CD8-positive, alpha-beta memory T cell (primary cell): Measurements from ENCODE around the gene CEP85. TPM values are rescaled to one million over a fixed set of nuclear protein-coding genes. Genes with fewer than 3 reads are reported as not detected.

Source experiments
- CTCF ChIA-PET: fragments of 350-600 bp; sonication (Branson Sonifier 250); formaldehyde crosslinking; loops from one replicate; lab custom pipeline; 2021; ENCODE audit warnings: antibody characterized with exemption; lab: Charles Lee
- POLR2A ChIA-PET: fragments of 350-600 bp; sonication (Branson Sonifier 250); formaldehyde crosslinking; loops from one replicate; lab custom pipeline; 2021; ENCODE audit warnings: antibody characterized with exemption; lab: Charles Lee
- DNase-seq, 5 donors: peaks; one replicate each; pipeline versions ENCODE4 v3.0.0 to v3.0.0-alpha.2; 2020 to 2022; ENCODE audit warnings: mixed read lengths in 1 of 5
- H3K27ac ChIP-seq: one replicate; pipeline ENCODE4 v1.7.0; 2013; ENCODE audit warnings: low read depth, mild to moderate bottlenecking, low read length, moderate library complexity
- H3K27me3 ChIP-seq: 2 replicates; pipeline ENCODE4 v1.7.0; 2013; ENCODE audit warnings: low read length, mild to moderate bottlenecking; ENCODE audit not compliant: insufficient read depth, poor library complexity, severe bottlenecking
- H3K36me3 ChIP-seq: 2 replicates; pipeline ENCODE4 v1.7.0; 2013; ENCODE audit warnings: mild to moderate bottlenecking, low read length, moderate library complexity; ENCODE audit not compliant: insufficient read depth
- H3K4me1 ChIP-seq: 2 replicates; pipeline ENCODE4 v1.7.0; 2013; ENCODE audit warnings: mild to moderate bottlenecking, low read length, moderate library complexity; ENCODE audit not compliant: insufficient read depth
- H3K4me3 ChIP-seq: 2 replicates; pipeline ENCODE4 v1.7.0; 2013; ENCODE audit warnings: mild to moderate bottlenecking, low read length
- H3K9me3 ChIP-seq: 2 replicates; pipeline ENCODE4 v1.7.0; 2013; ENCODE audit warnings: mild to moderate bottlenecking, low read length
- H3K27ac Mint-ChIP-seq, 8 donors: one replicate each; pipeline ENCODE4 v1.8.0; 2020 to 2021; ENCODE audit warnings: mixed read lengths in 8 of 8, mild to moderate bottlenecking in 6 of 8, inconsistent platforms in 3 of 8, moderate library complexity in 3 of 8
- H3K27me3 Mint-ChIP-seq, 2 donors: one replicate each; pipeline ENCODE4 v1.8.0; 2020 to 2021; ENCODE audit warnings: mixed read lengths in 2 of 2, mild to moderate bottlenecking in 1 of 2, moderate library complexity in 1 of 2
- H3K36me3 Mint-ChIP-seq, 3 donors: one replicate each; pipeline ENCODE4 v1.8.0; 2020 to 2021; ENCODE audit warnings: mixed read lengths in 3 of 3, inconsistent platforms in 1 of 3, mild to moderate bottlenecking in 1 of 3
- H3K4me1 Mint-ChIP-seq, 3 donors: one replicate each; pipeline ENCODE4 v1.8.0; 2020 to 2021; ENCODE audit warnings: mixed read lengths in 3 of 3, inconsistent platforms in 1 of 3, mild to moderate bottlenecking in 1 of 3
- H3K4me3 Mint-ChIP-seq, 7 donors: one replicate each; pipeline ENCODE4 v1.8.0; 2020 to 2021; ENCODE audit warnings: mixed read lengths in 7 of 7, mild to moderate bottlenecking in 6 of 7, moderate library complexity in 4 of 7, inconsistent platforms in 2 of 7
- H3K9me3 Mint-ChIP-seq, 5 donors: one replicate each; pipeline ENCODE4 v1.8.0; 2020 to 2022; ENCODE audit warnings: mixed read lengths in 5 of 5, mild to moderate bottlenecking in 3 of 5, moderate library complexity in 2 of 5, inconsistent platforms in 1 of 5
- polyA plus RNA-seq: library from polyadenylated mRNA; unstranded; fragments of 300-500 nt; fragmentation: Illumina TruSeq; gene quantifications from one replicate; pipeline ENCODE4 v1.2.3, GENCODE V29; 2021
- total RNA-seq, 2 experiments: library from RNA; stranded (reverse); gene quantifications; one replicate each; pipeline ENCODE4 v1.2.3, GENCODE V29; 2021

CEP85 gene
- total and polyA plus RNA-seq, 3 experiments from 2014 or later, result 7.7 to 29.7 (median 28.8) TPM

- Histone ChIP-seq H3K4me3 (peak overlapping the region; percentile 26), H3K9me3 (no peaks in the 10 kb centered on the region), H3K27me3 (no peaks in the 10 kb centered on the region), H3K36me3 (no peaks in the 10 kb centered on the region), H3K4me1 (peaks cover 97% of the 10 kb centered on the region), H3K27ac (peak overlapping the region; percentile 60)
- Mint-ChIP-seq H3K4me3 (peak overlapping the region; percentile 32 to 85 (median 77)), H3K9me3 (no peaks in the 10 kb centered on the region), H3K27me3 (no peaks in the 10 kb centered on the region), H3K4me1 (peaks cover 87 to 99% (median 94%) of the 10 kb centered on the region in 3 donors), H3K27ac (peak overlapping the region; percentile 92 to 99 (median 98)), H3K36me3 (peaks cover 0 to 17% (median 2%) of the 10 kb centered on the region in 3 donors)
- ChIA-PET POLR2A (interaction anchor here (0.9 to 10.6 kb wide), 6 partner anchors 9 to 91 kb away, joined by 3 to 287 read pairs (median 18); partner anchors contain the start of genes CD52, SH3BGRL3 and UBXN11), CTCF (interaction anchor here (1.4 to 21.9 kb wide), 13 partner anchors 8 to 129 kb away, joined by 3 to 840 read pairs (median 12); partner anchors contain the start of genes CD52, CEP85, SH3BGRL3 and UBXN11)
- no peak for DNase-seq
Observed at GRCh38 chr1:26287811-26288210, 53.8 kb downstream of the CEP85 start.

GRCh38 chr1:26288311-26288941, 54.4 kb downstream of the CEP85 start:
- Mint-ChIP-seq H3K27ac (peak overlapping the region; percentile 92 to 99 (median 98)), H3K4me1 (peaks cover 83 to 97% (median 87%) of the 10 kb centered on the region in 3 donors), H3K4me3 (peak overlapping the region; percentile 43 to 85 (median 77)), H3K36me3 (peaks cover 0 to 11% (median 2%) of the 10 kb centered on the region in 3 donors), H3K9me3 (no peaks in the 10 kb centered on the region), H3K27me3 (no peaks in the 10 kb centered on the region)
- Histone ChIP-seq H3K9me3 (no peaks in the 10 kb centered on the region), H3K27ac (peak overlapping the region; percentile 60), H3K36me3 (no peaks in the 10 kb centered on the region), H3K27me3 (no peaks in the 10 kb centered on the region), H3K4me1 (peaks cover 95% of the 10 kb centered on the region), H3K4me3 (peak overlapping the region; percentile 23)
- DNase-seq, result peak in 2 of 5 donors; percentile 30 to 73
- CTCF ChIA-PET, result interaction anchor here (0.9 to 21.9 kb wide), 18 partner anchors 9 to 129 kb away, joined by 3 to 840 read pairs (median 7); partner anchors contain the start of genes CD52, CEP85, SH3BGRL3 and UBXN11
- POLR2A ChIA-PET, result interaction anchor here (0.6 to 10.6 kb wide), 14 partner anchors 9 to 136 kb away, joined by 3 to 287 read pairs (median 4); partner anchors contain the start of genes CD52, SH3BGRL3 and UBXN11

- H3K4me1 Mint-ChIP-seq, result peaks cover 74 to 87% (median 78%) of the 10 kb centered on the region in 3 donors
- H3K27me3 ChIP-seq, result no peaks in the 10 kb centered on the region
- no peaks in the 10 kb centered on the region for H3K9me3 Mint-ChIP-seq
- ChIA-PET CTCF (interaction anchor here (0.9 to 21.9 kb wide), 17 partner anchors 8 to 128 kb away, joined by 3 to 840 read pairs (median 7); partner anchors contain the start of genes CD52, CEP85, SH3BGRL3 and UBXN11), POLR2A (interaction anchor here (0.6 to 10.6 kb wide), 11 partner anchors 8 to 89 kb away, joined by 3 to 287 read pairs (median 4); partner anchors contain the start of genes CD52, SH3BGRL3 and UBXN11)
- no peaks in the 10 kb centered on the region for H3K36me3 ChIP-seq
- H3K36me3 Mint-ChIP-seq, result peaks cover 0 to 4% (median 0%) of the 10 kb centered on the region in 3 donors
- H3K27ac ChIP-seq, result peak overlapping the region; percentile 55
- peak overlapping the region; percentile 47 for H3K4me3 ChIP-seq
- peak overlapping the region; percentile 43 to 85 (median 75) for H3K4me3 Mint-ChIP-seq
- H3K27me3 Mint-ChIP-seq, result no peaks in the 10 kb centered on the region
- H3K4me1 ChIP-seq, result peaks cover 85% of the 10 kb centered on the region
- peak in 2 of 5 donors; percentile 43 to 65 for DNase-seq
- H3K27ac Mint-ChIP-seq, result peak overlapping the region; percentile 92 to 99 (median 98)
- H3K9me3 ChIP-seq, result no peaks in the 10 kb centered on the region
Observed at GRCh38 chr1:26289158-26290059, 55.4 kb downstream of the CEP85 start.

GRCh38 chr1:26290122-26290881, 56.3 kb downstream of the CEP85 start:
- H3K27me3 Mint-ChIP-seq, result no peaks in the 10 kb centered on the region
- peaks cover 68 to 83% (median 76%) of the 10 kb centered on the region in 3 donors for H3K4me1 Mint-ChIP-seq
- Histone ChIP-seq H3K27me3 (no peaks in the 10 kb centered on the region), H3K36me3 (no peaks in the 10 kb centered on the region), H3K4me3 (peak overlapping the region; percentile 47), H3K4me1 (peaks cover 76% of the 10 kb centered on the region), H3K9me3 (no peaks in the 10 kb centered on the region), H3K27ac (peak overlapping the region; percentile 55)
- no peaks in the 10 kb centered on the region for H3K9me3 Mint-ChIP-seq
- peak overlapping the region; percentile 92 to 99 (median 98) for H3K27ac Mint-ChIP-seq
- POLR2A ChIA-PET, result interaction anchor here (0.6 to 10.6 kb wide), 4 partner anchors 11 to 29 kb away, joined by 6 to 287 read pairs (median 28); partner anchors contain the start of genes CD52, SH3BGRL3 and UBXN11
- peak overlapping the region; percentile 43 to 85 (median 74) for H3K4me3 Mint-ChIP-seq
- peak in 2 of 5 donors; percentile 46 to 62 for DNase-seq
- peaks cover 0 to 1% (median 0%) of the 10 kb centered on the region in 3 donors for H3K36me3 Mint-ChIP-seq
- CTCF ChIA-PET, result interaction anchor here (0.8 to 21.9 kb wide), 6 partner anchors 9 to 127 kb away, joined by 3 to 840 read pairs (median 20); partner anchors contain the start of genes CD52 and UBXN11

GRCh38 chr1:26290882-26291261, 56.9 kb downstream of the CEP85 start:
- ChIA-PET CTCF (interaction anchor here (1.9 to 21.9 kb wide), 4 partner anchors 10 to 73 kb away, joined by 5 to 840 read pairs (median 56); partner anchors contain the start of genes CD52 and UBXN11), POLR2A (interaction anchor here (3.4 to 10.6 kb wide), 3 partner anchors 12 to 28 kb away, joined by 27 to 287 read pairs (median 28); partner anchors contain the start of genes CD52, SH3BGRL3 and UBXN11)
- DNase-seq, result no peak
- Mint-ChIP-seq H3K27ac (peak overlapping the region; percentile 24 to 99 (median 96)), H3K4me1 (peaks cover 68 to 81% (median 74%) of the 10 kb centered on the region in 3 donors), H3K9me3 (no peaks in the 10 kb centered on the region), H3K27me3 (peaks cover 0 to 2% of the 10 kb centered on the region in 2 donors), H3K4me3 (peak overlapping the region in 5 of 7 donors; percentile 17 to 85 (median 68)), H3K36me3 (peaks cover 0 to 1% (median 0%) of the 10 kb centered on the region in 3 donors)
- Histone ChIP-seq H3K36me3 (no peaks in the 10 kb centered on the region), H3K9me3 (no peaks in the 10 kb centered on the region), H3K27me3 (no peaks in the 10 kb centered on the region), H3K4me3 (no peak overlapping the region), H3K27ac (peak overlapping the region; percentile 55), H3K4me1 (peaks cover 71% of the 10 kb centered on the region)

GRCh38 chr1:26291433-26291832, 57.4 kb downstream of the CEP85 start:
- no peak for DNase-seq
- Mint-ChIP-seq H3K27ac (peak overlapping the region; percentile 89 to 99 (median 98)), H3K9me3 (no peaks in the 10 kb centered on the region), H3K27me3 (peaks cover 0 to 2% of the 10 kb centered on the region in 2 donors), H3K4me3 (peak overlapping the region in 3 of 7 donors; percentile 2 to 77 (median 61)), H3K36me3 (peaks cover 0 to 1% (median 0%) of the 10 kb centered on the region in 3 donors), H3K4me1 (peaks cover 62 to 75% (median 68%) of the 10 kb centered on the region in 3 donors)
- CTCF ChIA-PET, result interaction anchor here (1.0 to 21.9 kb wide), 2 partner anchors 16 to 27 kb away, joined by 4 to 840 read pairs; partner anchors contain the start of genes CD52 and UBXN11
- no peaks in the 10 kb centered on the region for H3K36me3 ChIP-seq
- peak overlapping the region; percentile 29 for H3K27ac ChIP-seq
- H3K4me1 ChIP-seq, result peaks cover 65% of the 10 kb centered on the region
- H3K4me3 ChIP-seq, result no peak overlapping the region
- POLR2A ChIA-PET, result interaction anchor here (10.6 kb wide), 1 partner anchor 28 kb away, joined by 287 read pairs; the partner anchor contains the start of gene CD52
- no peaks in the 10 kb centered on the region for H3K9me3 ChIP-seq
- no peaks in the 10 kb centered on the region for H3K27me3 ChIP-seq
